ENCODE data around the gene PHF20. TPM values are rescaled to one million over a fixed set of nuclear protein-coding genes. Genes with fewer than 3 reads are reported as not detected.

The PHF20 gene
- total and polyA plus RNA-seq, 2 of the 8 experiments (the other 6 are each of a cell fraction or from before 2014, with no cell fraction given), result 25.6 to 70.1 TPM

DNA sequence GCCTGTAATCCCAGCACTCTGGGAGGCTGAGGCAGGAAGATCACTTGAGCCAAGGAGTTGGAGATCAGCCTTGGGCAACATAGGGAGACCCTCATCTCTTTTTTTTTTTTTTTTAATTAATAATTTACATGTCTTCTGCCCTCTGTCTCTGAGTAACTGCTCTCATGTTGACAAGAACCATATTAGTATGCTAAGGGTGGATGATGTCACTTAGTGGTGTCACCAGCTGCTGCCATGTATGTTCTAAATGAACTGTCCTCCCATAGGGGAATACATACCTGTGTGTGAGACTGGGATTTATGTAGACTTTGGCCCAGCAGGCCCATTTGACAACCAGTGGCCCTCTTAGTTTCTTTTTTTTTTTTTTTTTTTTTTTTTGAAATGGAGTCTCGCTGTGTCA is 116.8 kb downstream of the PHF20 start (continued):
- TF ChIP-seq, protein P1, sequence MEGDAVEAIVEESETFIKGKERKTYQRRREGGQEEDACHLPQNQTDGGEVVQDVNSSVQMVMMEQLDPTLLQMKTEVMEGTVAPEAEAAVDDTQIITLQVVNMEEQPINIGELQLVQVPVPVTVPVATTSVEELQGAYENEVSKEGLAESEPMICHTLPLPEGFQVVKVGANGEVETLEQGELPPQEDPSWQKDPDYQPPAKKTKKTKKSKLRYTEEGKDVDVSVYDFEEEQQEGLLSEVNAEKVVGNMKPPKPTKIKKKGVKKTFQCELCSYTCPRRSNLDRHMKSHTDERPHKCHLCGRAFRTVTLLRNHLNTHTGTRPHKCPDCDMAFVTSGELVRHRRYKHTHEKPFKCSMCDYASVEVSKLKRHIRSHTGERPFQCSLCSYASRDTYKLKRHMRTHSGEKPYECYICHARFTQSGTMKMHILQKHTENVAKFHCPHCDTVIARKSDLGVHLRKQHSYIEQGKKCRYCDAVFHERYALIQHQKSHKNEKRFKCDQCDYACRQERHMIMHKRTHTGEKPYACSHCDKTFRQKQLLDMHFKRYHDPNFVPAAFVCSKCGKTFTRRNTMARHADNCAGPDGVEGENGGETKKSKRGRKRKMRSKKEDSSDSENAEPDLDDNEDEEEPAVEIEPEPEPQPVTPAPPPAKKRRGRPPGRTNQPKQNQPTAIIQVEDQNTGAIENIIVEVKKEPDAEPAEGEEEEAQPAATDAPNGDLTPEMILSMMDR (IDR thresholded peaks at IDR 0.05; ENCODE audit: control extremely low read depth in 1 of 3, insufficient read depth in 1 of 3, low read depth in 1 of 3, low read length in 3 of 3), result no peak
- TF ChIP-seq, protein P2, sequence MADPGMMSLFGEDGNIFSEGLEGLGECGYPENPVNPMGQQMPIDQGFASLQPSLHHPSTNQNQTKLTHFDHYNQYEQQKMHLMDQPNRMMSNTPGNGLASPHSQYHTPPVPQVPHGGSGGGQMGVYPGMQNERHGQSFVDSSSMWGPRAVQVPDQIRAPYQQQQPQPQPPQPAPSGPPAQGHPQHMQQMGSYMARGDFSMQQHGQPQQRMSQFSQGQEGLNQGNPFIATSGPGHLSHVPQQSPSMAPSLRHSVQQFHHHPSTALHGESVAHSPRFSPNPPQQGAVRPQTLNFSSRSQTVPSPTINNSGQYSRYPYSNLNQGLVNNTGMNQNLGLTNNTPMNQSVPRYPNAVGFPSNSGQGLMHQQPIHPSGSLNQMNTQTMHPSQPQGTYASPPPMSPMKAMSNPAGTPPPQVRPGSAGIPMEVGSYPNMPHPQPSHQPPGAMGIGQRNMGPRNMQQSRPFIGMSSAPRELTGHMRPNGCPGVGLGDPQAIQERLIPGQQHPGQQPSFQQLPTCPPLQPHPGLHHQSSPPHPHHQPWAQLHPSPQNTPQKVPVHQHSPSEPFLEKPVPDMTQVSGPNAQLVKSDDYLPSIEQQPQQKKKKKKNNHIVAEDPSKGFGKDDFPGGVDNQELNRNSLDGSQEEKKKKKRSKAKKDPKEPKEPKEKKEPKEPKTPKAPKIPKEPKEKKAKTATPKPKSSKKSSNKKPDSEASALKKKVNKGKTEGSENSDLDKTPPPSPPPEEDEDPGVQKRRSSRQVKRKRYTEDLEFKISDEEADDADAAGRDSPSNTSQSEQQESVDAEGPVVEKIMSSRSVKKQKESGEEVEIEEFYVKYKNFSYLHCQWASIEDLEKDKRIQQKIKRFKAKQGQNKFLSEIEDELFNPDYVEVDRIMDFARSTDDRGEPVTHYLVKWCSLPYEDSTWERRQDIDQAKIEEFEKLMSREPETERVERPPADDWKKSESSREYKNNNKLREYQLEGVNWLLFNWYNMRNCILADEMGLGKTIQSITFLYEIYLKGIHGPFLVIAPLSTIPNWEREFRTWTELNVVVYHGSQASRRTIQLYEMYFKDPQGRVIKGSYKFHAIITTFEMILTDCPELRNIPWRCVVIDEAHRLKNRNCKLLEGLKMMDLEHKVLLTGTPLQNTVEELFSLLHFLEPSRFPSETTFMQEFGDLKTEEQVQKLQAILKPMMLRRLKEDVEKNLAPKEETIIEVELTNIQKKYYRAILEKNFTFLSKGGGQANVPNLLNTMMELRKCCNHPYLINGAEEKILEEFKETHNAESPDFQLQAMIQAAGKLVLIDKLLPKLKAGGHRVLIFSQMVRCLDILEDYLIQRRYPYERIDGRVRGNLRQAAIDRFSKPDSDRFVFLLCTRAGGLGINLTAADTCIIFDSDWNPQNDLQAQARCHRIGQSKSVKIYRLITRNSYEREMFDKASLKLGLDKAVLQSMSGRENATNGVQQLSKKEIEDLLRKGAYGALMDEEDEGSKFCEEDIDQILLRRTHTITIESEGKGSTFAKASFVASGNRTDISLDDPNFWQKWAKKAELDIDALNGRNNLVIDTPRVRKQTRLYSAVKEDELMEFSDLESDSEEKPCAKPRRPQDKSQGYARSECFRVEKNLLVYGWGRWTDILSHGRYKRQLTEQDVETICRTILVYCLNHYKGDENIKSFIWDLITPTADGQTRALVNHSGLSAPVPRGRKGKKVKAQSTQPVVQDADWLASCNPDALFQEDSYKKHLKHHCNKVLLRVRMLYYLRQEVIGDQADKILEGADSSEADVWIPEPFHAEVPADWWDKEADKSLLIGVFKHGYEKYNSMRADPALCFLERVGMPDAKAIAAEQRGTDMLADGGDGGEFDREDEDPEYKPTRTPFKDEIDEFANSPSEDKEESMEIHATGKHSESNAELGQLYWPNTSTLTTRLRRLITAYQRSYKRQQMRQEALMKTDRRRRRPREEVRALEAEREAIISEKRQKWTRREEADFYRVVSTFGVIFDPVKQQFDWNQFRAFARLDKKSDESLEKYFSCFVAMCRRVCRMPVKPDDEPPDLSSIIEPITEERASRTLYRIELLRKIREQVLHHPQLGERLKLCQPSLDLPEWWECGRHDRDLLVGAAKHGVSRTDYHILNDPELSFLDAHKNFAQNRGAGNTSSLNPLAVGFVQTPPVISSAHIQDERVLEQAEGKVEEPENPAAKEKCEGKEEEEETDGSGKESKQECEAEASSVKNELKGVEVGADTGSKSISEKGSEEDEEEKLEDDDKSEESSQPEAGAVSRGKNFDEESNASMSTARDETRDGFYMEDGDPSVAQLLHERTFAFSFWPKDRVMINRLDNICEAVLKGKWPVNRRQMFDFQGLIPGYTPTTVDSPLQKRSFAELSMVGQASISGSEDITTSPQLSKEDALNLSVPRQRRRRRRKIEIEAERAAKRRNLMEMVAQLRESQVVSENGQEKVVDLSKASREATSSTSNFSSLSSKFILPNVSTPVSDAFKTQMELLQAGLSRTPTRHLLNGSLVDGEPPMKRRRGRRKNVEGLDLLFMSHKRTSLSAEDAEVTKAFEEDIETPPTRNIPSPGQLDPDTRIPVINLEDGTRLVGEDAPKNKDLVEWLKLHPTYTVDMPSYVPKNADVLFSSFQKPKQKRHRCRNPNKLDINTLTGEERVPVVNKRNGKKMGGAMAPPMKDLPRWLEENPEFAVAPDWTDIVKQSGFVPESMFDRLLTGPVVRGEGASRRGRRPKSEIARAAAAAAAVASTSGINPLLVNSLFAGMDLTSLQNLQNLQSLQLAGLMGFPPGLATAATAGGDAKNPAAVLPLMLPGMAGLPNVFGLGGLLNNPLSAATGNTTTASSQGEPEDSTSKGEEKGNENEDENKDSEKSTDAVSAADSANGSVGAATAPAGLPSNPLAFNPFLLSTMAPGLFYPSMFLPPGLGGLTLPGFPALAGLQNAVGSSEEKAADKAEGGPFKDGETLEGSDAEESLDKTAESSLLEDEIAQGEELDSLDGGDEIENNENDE (IDR thresholded peaks at IDR 0.05; ENCODE audit: insufficient replicate concordance, low read length), result no peak
